ENCODE data around the gene PRR5.
A peak's percentile ranks its signal among the peaks of the same experiment; 100 is the strongest.
"Not testable (repeated sequence)": the region's sequence is repeated elsewhere in the genome, so short reads cannot be mapped to it uniquely, and the experiment has no call there.

The PRR5 gene

DNA sequence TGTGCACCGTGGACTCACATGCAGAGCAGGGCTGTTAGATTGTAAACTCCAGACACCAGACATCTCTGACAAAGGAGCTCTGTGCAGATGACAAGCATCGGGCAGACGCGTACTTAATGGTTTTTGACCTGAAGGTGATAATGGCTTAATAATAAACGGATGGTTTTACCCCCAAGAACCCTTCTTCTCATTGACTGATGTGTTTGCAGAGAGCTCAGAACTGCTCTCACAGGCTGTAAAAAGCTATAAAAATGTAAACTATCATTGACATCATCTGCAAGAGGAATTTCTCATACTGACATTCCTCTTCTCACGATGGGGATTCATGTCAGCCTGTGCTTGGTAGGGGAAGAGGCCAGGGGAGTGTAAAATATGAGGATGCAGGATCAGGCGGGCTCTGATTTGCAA lies 41.8 kb downstream of the PRR5 start:
- Mint-ChIP-seq H3K27me3 (ENCODE audit: low read depth) (peaks cover 10% of the 10 kb centered on the region), H3K27ac (peak overlapping the region; percentile 72 to 83 (median 75)), H3K4me3 (peak overlapping the region in 1 of 3 experiments; percentile 0), H3K36me3 (ENCODE audit: low read depth) (no peaks in the 10 kb centered on the region), H3K4me1 (peaks cover 31% of the 10 kb centered on the region), H3K9me3 (no peaks in the 10 kb centered on the region)
- TF ChIP-seq, protein P1, sequence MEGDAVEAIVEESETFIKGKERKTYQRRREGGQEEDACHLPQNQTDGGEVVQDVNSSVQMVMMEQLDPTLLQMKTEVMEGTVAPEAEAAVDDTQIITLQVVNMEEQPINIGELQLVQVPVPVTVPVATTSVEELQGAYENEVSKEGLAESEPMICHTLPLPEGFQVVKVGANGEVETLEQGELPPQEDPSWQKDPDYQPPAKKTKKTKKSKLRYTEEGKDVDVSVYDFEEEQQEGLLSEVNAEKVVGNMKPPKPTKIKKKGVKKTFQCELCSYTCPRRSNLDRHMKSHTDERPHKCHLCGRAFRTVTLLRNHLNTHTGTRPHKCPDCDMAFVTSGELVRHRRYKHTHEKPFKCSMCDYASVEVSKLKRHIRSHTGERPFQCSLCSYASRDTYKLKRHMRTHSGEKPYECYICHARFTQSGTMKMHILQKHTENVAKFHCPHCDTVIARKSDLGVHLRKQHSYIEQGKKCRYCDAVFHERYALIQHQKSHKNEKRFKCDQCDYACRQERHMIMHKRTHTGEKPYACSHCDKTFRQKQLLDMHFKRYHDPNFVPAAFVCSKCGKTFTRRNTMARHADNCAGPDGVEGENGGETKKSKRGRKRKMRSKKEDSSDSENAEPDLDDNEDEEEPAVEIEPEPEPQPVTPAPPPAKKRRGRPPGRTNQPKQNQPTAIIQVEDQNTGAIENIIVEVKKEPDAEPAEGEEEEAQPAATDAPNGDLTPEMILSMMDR (IDR thresholded peaks at IDR 0.05; ENCODE audit: unreplicated experiment in 3 of 3), result no peak

DNA sequence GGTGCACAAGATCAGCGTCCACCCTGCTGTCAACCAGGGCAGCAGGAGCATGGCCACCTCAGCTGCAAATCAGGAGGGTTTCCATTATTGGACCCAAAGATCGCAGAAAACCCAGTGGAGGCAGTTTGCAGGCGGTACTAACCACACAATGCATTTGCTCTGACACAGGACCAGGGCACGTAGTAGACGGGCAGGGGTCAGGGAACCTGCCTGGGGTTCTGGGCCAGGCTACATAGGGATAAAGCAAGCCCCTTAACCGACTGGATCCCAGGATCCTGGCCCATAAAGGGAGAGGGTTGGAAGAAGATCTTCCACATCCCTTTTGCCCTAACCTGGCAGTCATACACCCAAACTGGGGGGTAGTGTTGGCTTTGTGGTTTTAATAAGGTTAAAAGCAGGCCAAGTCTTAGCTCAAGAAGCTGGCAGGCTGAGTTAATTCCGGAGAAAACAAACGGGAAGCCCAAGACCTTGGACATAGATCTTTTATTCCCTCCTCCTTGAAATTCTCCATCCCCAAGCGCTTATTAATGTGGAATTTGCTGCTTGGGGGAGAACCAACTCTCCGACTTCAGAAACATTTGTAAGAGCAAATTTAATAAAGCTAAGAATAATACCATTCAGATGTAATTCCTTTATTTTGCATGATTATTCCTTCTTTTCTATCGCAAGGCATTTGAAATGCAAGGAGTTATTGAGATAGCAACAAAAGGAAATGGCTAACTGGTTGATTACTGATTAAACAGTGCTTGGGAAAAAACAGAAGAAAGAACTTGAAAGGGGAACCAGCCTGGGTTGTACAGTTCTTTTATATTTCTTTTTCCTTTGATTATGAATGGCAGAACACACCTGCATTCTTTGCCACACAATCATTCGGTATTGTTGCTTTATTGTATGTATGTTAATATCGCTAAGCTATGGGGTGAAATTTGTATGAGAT lies 44.1 kb downstream of the PRR5 start:
- Mint-ChIP-seq H3K4me3 (peak overlapping the region; percentile 8 to 19 (median 8)), H3K4me1 (peaks cover 34% of the 10 kb centered on the region), H3K36me3 (ENCODE audit: low read depth) (no peaks in the 10 kb centered on the region), H3K27me3 (ENCODE audit: low read depth) (peaks cover 14% of the 10 kb centered on the region), H3K27ac (peak overlapping the region; percentile 94 to 99 (median 95)), H3K9me3 (peaks cover 2% of the 10 kb centered on the region)
- TF ChIP-seq, protein P1 (IDR thresholded peaks at IDR 0.05; ENCODE audit: unreplicated experiment in 3 of 3), result no peak

DNA sequence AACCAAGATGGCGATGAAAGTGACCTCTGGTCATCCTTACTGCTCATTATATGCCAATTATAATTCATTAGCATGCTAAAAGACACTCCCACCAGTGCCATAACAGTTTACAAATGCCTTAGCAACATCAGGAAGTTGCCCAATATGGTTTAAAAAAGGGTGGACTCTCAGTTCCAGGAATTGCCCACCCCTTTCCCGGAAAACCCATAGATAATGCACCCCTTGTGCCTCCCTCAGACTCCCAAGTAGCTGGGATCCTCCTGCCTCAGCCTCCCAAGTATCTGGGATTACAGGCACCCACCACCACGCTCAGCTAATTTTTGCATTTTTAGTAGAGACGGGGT lies 45.8 kb downstream of the PRR5 start:
- peaks cover 34% of the 10 kb centered on the region for H3K4me1 Mint-ChIP-seq
- H3K36me3 Mint-ChIP-seq (ENCODE audit: low read depth); H3K9me3 Mint-ChIP-seq; H3K4me3 Mint-ChIP-seq: not testable (repeated sequence)
- H3K27ac Mint-ChIP-seq, result peak overlapping the region in 2 of 3 experiments; percentile 88 to 99
- H3K27me3 Mint-ChIP-seq (ENCODE audit: low read depth), result peaks cover 22% of the 10 kb centered on the region

DNA sequence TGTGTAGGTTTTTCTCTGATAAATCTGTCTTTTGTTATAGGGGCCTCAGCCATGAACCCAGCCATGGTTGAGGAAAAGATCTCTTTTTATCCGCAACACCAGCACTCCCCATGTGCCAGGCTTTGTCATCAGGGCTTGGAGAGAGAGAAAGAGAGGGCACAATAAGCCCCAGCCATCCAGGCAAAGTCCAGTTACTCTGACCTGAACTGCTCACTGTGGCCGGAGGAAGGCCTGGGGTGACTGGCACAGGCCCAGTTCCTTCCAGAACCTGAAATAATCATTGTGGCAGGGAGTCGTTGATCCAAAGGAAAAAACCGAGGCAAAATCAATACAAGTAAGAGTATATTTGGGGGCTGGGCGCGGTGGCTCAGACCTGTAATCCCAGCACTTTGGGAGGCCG lies 46.5 kb downstream of the PRR5 start:
- Mint-ChIP-seq H3K27ac (peak overlapping the region; percentile 72 to 99 (median 88)), H3K9me3 (peaks cover 2% of the 10 kb centered on the region), H3K4me1 (peaks cover 37% of the 10 kb centered on the region), H3K27me3 (ENCODE audit: low read depth) (peaks cover 29% of the 10 kb centered on the region), H3K36me3 (ENCODE audit: low read depth) (no peaks in the 10 kb centered on the region), H3K4me3 (no peak overlapping the region)
- TF ChIP-seq, protein P1 (IDR thresholded peaks at IDR 0.05; ENCODE audit: unreplicated experiment in 3 of 3), result no peak

DNA sequence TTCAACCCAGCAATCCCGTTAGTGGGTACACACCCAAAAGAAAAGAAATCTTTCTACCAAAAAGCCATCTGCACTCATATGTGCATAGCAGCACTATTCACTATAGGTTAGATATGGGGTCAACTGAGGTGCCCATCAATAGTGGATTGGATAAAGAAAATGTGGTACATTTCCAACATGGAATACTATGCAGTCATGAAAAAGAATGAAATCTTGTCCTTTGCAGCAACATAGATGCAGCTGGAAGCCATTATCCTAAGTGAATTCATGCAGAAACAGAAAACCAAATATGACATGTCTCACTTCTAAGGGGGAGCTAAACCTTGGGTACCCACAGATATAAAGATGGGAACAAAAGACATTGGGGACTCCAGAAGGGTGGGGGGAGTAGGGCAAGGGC lies 48.5 kb downstream of the PRR5 start:
- TF ChIP-seq, protein P1 (IDR thresholded peaks at IDR 0.05; ENCODE audit: unreplicated experiment in 3 of 3), result no peak
- peaks cover 7% of the 10 kb centered on the region for H3K9me3 Mint-ChIP-seq
- peaks cover 44% of the 10 kb centered on the region for H3K4me1 Mint-ChIP-seq
- peaks cover 36% of the 10 kb centered on the region for H3K27me3 Mint-ChIP-seq (ENCODE audit: low read depth)
- H3K36me3 Mint-ChIP-seq (ENCODE audit: low read depth), result no peaks in the 10 kb centered on the region
- no peak overlapping the region for H3K27ac Mint-ChIP-seq
- no peak overlapping the region for H3K4me3 Mint-ChIP-seq

DNA sequence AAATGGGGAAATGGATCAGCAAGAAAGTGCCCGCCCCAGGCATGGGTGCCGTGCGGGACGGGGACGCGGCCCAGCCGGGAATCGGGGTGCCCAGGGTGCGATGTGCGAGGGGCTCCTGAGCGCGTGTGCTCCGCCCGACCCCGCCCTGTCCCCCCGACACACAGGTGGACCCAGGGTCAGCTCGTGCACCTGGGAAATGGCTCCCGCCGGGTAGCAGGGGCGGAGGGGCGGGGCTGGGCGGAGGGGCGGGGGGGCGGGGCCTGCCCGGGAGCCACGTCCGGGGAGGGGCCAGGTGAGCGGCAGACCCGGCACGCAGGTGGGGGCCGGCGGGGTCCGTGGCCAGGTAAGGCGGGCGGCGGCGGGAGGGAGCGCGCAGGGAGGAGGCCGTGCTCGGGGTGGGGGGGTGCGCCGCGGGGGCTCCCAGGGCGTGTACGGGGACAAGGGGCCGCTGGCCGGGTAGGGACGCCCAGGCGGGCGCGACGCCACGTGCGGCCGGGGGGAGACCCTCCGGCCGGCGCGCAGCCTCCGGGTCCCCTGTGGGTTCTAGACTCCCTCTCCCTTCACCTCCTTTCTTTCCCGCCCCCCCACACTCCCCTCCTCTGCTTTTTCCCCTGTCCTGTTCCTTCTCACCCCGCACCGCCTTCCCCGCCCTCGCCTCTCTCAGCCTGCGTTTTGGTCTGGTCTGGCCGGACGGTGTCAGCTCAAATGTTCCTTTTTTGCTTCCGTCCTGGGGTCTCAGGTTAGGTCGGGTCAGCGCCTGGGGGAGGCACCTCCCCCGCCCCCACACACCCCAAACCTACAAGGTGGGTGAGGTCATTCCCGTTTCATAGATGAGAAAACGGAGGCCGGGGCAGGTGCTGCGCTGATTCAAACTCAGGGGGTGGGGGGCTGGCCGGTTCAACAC lies 50.5 kb downstream of the PRR5 start, which contains the start of gene ARHGAP8:
ARHGAP8 (plus strand) TSS at position 291 of the 904 bp plus-strand sequence. CDS start 33,953 bp downstream, outside the sequence.
- peak within 1 kb of the TSS; percentile 71 to 82 (median 77) for H3K4me3 Mint-ChIP-seq
- no peaks in the 10 kb centered on the region for H3K36me3 Mint-ChIP-seq (ENCODE audit: low read depth)
- TF ChIP-seq, protein P1 (IDR thresholded peaks at IDR 0.05; ENCODE audit: unreplicated experiment in 3 of 3), result no peak
- peaks cover 38% of the 10 kb centered on the region for H3K4me1 Mint-ChIP-seq
- peak within 1 kb of the TSS; percentile 96 to 99 (median 97) for H3K27ac Mint-ChIP-seq
- peaks cover 7% of the 10 kb centered on the region for H3K9me3 Mint-ChIP-seq
- peaks cover 40% of the 10 kb centered on the region for H3K27me3 Mint-ChIP-seq (ENCODE audit: low read depth)
